Measurements from ENCODE around the gene SRBD1.

Gene SRBD1

GRCh38 chr2:45442026-45442425, 169.0 kb downstream of the SRBD1 start:
- no peak overlapping the region for H3K4me3 ChIP-seq (ENCODE audit: low read depth in 1 of 2, low read length in 2 of 2)
- H3K4me2 ChIP-seq (ENCODE audit: insufficient read depth, low read length) = no peak overlapping the region
- no peak overlapping the region for H3K9ac ChIP-seq (ENCODE audit: low read depth, low read length)
- H4K20me1 ChIP-seq (ENCODE audit: insufficient read depth, low read length) = no peaks in the 10 kb centered on the region
- no peak overlapping the region for H2AFZ ChIP-seq (ENCODE audit: low read depth, low read length)
- H3K79me2 ChIP-seq (ENCODE audit: insufficient read depth, low read length) = no peaks in the 10 kb centered on the region
- peaks cover 26% of the 10 kb centered on the region for H3K36me3 ChIP-seq (ENCODE audit: insufficient read depth, low read length)
- no peaks in the 10 kb centered on the region for H3K27me3 ChIP-seq (ENCODE audit: insufficient read depth, low read length, poor library complexity)
- TF ChIP-seq CTCF (IDR thresholded peaks at IDR 0.05; ENCODE audit: borderline replicate concordance, extremely low read depth, low read length, poor library complexity, severe bottlenecking) (no peak), EZH2 (IDR thresholded peaks at IDR 0.05; ENCODE audit: borderline replicate concordance, low read depth, low read length, severe bottlenecking) (no peak)
- peaks cover 9% of the 10 kb centered on the region for H3K9me3 ChIP-seq (ENCODE audit: insufficient read depth, low read length, severe bottlenecking)
- DNase-seq (no peak), ATAC-seq (ENCODE audit: insufficient read depth, low read depth) (no peak)
- H3K27ac ChIP-seq (ENCODE audit: low read length) = no peak overlapping the region
- no peaks in the 10 kb centered on the region for H3K4me1 ChIP-seq (ENCODE audit: insufficient read depth, low read length)

GRCh38 chr2:45441571-45441970, 169.5 kb downstream of the SRBD1 start:
- Histone ChIP-seq H3K4me3 (ENCODE audit: low read depth in 1 of 2, low read length in 2 of 2) (no peak overlapping the region), H2AFZ (ENCODE audit: low read depth, low read length) (no peak overlapping the region), H3K4me1 (ENCODE audit: insufficient read depth, low read length) (no peaks in the 10 kb centered on the region), H3K79me2 (ENCODE audit: insufficient read depth, low read length) (no peaks in the 10 kb centered on the region), H4K20me1 (ENCODE audit: insufficient read depth, low read length) (no peaks in the 10 kb centered on the region), H3K27ac (ENCODE audit: low read length) (no peak overlapping the region), H3K4me2 (ENCODE audit: insufficient read depth, low read length) (no peak overlapping the region), H3K9me3 (ENCODE audit: insufficient read depth, low read length, severe bottlenecking) (peaks cover 9% of the 10 kb centered on the region), H3K36me3 (ENCODE audit: insufficient read depth, low read length) (peaks cover 26% of the 10 kb centered on the region), H3K27me3 (ENCODE audit: insufficient read depth, low read length, poor library complexity) (no peaks in the 10 kb centered on the region), H3K9ac (ENCODE audit: low read depth, low read length) (no peak overlapping the region)
- DNase-seq (no peak), ATAC-seq (ENCODE audit: insufficient read depth, low read depth) (no peak)
- TF ChIP-seq EZH2 (IDR thresholded peaks at IDR 0.05; ENCODE audit: borderline replicate concordance, low read depth, low read length, severe bottlenecking) (no peak), CTCF (IDR thresholded peaks at IDR 0.05; ENCODE audit: borderline replicate concordance, extremely low read depth, low read length, poor library complexity, severe bottlenecking) (no peak)

GRCh38 chr2:45439788-45440773, 171.0 kb downstream of the SRBD1 start:
- peak; percentile 13 for TF ChIP-seq CTCF (IDR thresholded peaks at IDR 0.05; ENCODE audit: borderline replicate concordance, extremely low read depth, low read length, poor library complexity, severe bottlenecking)
- TF ChIP-seq EZH2 (IDR thresholded peaks at IDR 0.05; ENCODE audit: borderline replicate concordance, low read depth, low read length, severe bottlenecking) = no peak
- Histone ChIP-seq H3K4me2 (ENCODE audit: insufficient read depth, low read length) (no peak overlapping the region), H3K27ac (ENCODE audit: low read length) (no peak overlapping the region), H3K36me3 (ENCODE audit: insufficient read depth, low read length) (peaks cover 21% of the 10 kb centered on the region), H3K9me3 (ENCODE audit: insufficient read depth, low read length, severe bottlenecking) (peaks cover 9% of the 10 kb centered on the region), H3K4me3 (ENCODE audit: low read depth in 1 of 2, low read length in 2 of 2) (no peak overlapping the region), H4K20me1 (ENCODE audit: insufficient read depth, low read length) (no peaks in the 10 kb centered on the region), H3K4me1 (ENCODE audit: insufficient read depth, low read length) (no peaks in the 10 kb centered on the region), H3K9ac (ENCODE audit: low read depth, low read length) (no peak overlapping the region), H2AFZ (ENCODE audit: low read depth, low read length) (no peak overlapping the region), H3K79me2 (ENCODE audit: insufficient read depth, low read length) (no peaks in the 10 kb centered on the region), H3K27me3 (ENCODE audit: insufficient read depth, low read length, poor library complexity) (no peaks in the 10 kb centered on the region)
- DNase-seq (no peak), ATAC-seq (ENCODE audit: insufficient read depth, low read depth) (no peak)
